ENCODE measurements around the gene PHAF1. TPM values are rescaled to one million over a fixed set of nuclear protein-coding genes. Genes with fewer than 3 reads are reported as not detected.

PHAF1 gene
- polyA plus RNA-seq, 1 donor, result 14.3 TPM

GRCh38 chr16:67181346-67181745, 71.6 kb downstream of the PHAF1 start:
- no peaks in the 10 kb centered on the region for H3K36me3 ChIP-seq (ENCODE audit: control insufficient read depth, insufficient read depth, low read length)
- DNase-seq, result no peak
- H3K27ac ChIP-seq (ENCODE audit: low read length), result no peak overlapping the region
- H3K27me3 ChIP-seq (ENCODE audit: control insufficient read depth, insufficient read depth, low read length), result peaks cover 14% of the 10 kb centered on the region
- no peak overlapping the region for H3K4me3 ChIP-seq (ENCODE audit: low read length)
- WGBS (ENCODE audit: insufficient coverage, low lambda C conversion rate), result no CpG with 5 or more reads among the region's 2 CpGs
- peaks cover 3% of the 10 kb centered on the region for H3K9me3 ChIP-seq (ENCODE audit: control insufficient read depth, low read depth, low read length)
- H3K4me1 ChIP-seq (ENCODE audit: control insufficient read depth, insufficient read depth, low read length), result peaks cover 26% of the 10 kb centered on the region

GRCh38 chr16:67182288-67182687, 72.5 kb downstream of the PHAF1 start:
- H3K27ac ChIP-seq (ENCODE audit: low read length), result no peak overlapping the region
- no peak for DNase-seq
- H3K4me3 ChIP-seq (ENCODE audit: low read length), result no peak overlapping the region
- peaks cover 26% of the 10 kb centered on the region for H3K4me1 ChIP-seq (ENCODE audit: control insufficient read depth, insufficient read depth, low read length)
- peaks cover 8% of the 10 kb centered on the region for H3K27me3 ChIP-seq (ENCODE audit: control insufficient read depth, insufficient read depth, low read length)
- no peaks in the 10 kb centered on the region for H3K36me3 ChIP-seq (ENCODE audit: control insufficient read depth, insufficient read depth, low read length)
- no CpG with 5 or more reads among the region's 2 CpGs for WGBS (ENCODE audit: insufficient coverage, low lambda C conversion rate)
- peaks cover 3% of the 10 kb centered on the region for H3K9me3 ChIP-seq (ENCODE audit: control insufficient read depth, low read depth, low read length)

DNA sequence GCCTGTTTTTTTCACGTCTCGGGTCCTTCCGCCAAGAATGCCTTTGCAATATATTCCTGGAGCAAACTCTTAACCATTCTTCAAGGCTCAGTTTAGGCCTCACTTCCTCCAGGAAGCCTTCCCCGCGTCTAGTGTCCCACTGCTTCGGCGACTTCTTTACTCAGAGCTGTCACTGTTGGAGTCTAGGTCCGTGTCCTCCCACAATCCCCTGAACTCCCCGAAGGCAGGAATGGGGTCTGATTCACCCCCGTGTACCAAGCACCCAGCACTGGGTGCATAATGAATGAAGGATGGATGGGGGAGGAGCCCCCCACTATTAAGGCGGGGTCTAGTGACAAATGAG, 73.5 kb downstream of the PHAF1 start:
- peak overlapping the region; percentile 93 for H3K27ac ChIP-seq (ENCODE audit: low read length)
- peaks cover 6% of the 10 kb centered on the region for H3K27me3 ChIP-seq (ENCODE audit: control insufficient read depth, insufficient read depth, low read length)
- H3K36me3 ChIP-seq (ENCODE audit: control insufficient read depth, insufficient read depth, low read length), result no peaks in the 10 kb centered on the region
- peak overlapping the region; percentile 86 for H3K4me3 ChIP-seq (ENCODE audit: low read length)
- no peak for DNase-seq
- H3K4me1 ChIP-seq (ENCODE audit: control insufficient read depth, insufficient read depth, low read length), result peaks cover 22% of the 10 kb centered on the region
- WGBS (ENCODE audit: insufficient coverage, low lambda C conversion rate), result 27% methylated on average over 3 of the region's 11 CpGs
- H3K9me3 ChIP-seq (ENCODE audit: control insufficient read depth, low read depth, low read length), result peaks cover 3% of the 10 kb centered on the region

DNA sequence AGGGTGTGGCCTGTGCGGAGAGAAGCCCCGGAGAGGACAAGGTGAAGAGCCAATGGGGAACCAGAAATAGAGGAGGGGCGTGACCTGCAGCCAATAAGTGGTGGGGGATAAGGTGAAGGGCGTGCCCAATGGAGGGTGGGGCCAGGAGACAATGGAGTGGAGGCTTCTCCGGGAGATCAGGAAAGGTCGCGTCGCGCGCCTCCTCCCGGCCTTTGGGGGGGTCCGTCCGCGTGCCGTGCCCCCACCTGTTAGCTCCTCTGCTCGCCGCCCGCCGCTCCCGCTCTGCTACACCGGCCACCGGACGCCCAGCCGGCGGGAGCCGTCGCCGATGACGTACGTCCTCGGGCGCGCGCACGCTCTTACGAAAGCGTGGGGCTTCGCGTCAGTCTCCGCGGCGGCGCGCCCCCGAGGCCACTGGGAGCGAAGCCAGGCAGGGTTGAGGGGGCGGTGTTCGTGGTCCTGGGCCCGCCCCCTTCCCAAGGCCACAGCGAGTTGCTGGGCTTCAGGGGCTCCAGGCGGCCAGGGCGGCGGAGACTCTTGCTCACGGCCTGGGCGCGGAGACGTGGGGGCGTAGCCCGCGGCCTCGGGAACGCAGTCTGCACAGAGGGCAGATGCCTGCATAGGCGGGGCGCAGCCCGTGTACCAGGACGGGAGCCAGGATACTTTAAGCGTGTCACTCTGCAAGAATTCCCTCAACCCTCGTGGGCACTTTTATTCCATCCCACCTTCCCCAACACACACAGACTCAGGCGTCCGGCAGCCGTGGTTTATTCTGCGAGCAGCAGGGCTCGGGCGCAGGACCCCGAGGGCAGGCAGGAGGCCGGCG, 74.1 kb downstream of the PHAF1 start, which contains the start of gene MATCAP1:
Gene MATCAP1, minus strand, starts transcription at position 337 of the 826 bp plus-strand sequence. CDS start 3,353 bp downstream, outside the sequence.
- peak; percentile 97 to 99 for DNase-seq
- peaks cover 6% of the 10 kb centered on the region for H3K27me3 ChIP-seq (ENCODE audit: control insufficient read depth, insufficient read depth, low read length)
- peak within 1 kb of the TSS; percentile 86 for H3K4me3 ChIP-seq (ENCODE audit: low read length)
- peaks cover 3% of the 10 kb centered on the region for H3K9me3 ChIP-seq (ENCODE audit: control insufficient read depth, low read depth, low read length)
- H3K4me1 ChIP-seq (ENCODE audit: control insufficient read depth, insufficient read depth, low read length), result peaks cover 22% of the 10 kb centered on the region
- H3K27ac ChIP-seq (ENCODE audit: low read length), result peak within 1 kb of the TSS; percentile 93
- H3K36me3 ChIP-seq (ENCODE audit: control insufficient read depth, insufficient read depth, low read length), result no peaks in the 10 kb centered on the region
- WGBS (ENCODE audit: insufficient coverage, low lambda C conversion rate), result no CpG with 5 or more reads among the region's 77 CpGs

GRCh38 chr16:67184453-67184994, 74.8 kb downstream of the PHAF1 start:
- no peaks in the 10 kb centered on the region for H3K36me3 ChIP-seq (ENCODE audit: control insufficient read depth, insufficient read depth, low read length)
- peak overlapping the region; percentile 86 for H3K4me3 ChIP-seq (ENCODE audit: low read length)
- no peak for DNase-seq
- WGBS (ENCODE audit: insufficient coverage, low lambda C conversion rate), result no CpG with 5 or more reads among the region's 59 CpGs
- H3K27me3 ChIP-seq (ENCODE audit: control insufficient read depth, insufficient read depth, low read length), result peaks cover 6% of the 10 kb centered on the region
- peaks cover 3% of the 10 kb centered on the region for H3K9me3 ChIP-seq (ENCODE audit: control insufficient read depth, low read depth, low read length)
- H3K27ac ChIP-seq (ENCODE audit: low read length), result peak overlapping the region; percentile 93
- H3K4me1 ChIP-seq (ENCODE audit: control insufficient read depth, insufficient read depth, low read length), result peaks cover 22% of the 10 kb centered on the region

GRCh38 chr16:67184995-67185650, 75.4 kb downstream of the PHAF1 start:
- DNase-seq, result peak; percentile 77 to 80
- Histone ChIP-seq H3K27me3 (ENCODE audit: control insufficient read depth, insufficient read depth, low read length) (peaks cover 6% of the 10 kb centered on the region), H3K4me3 (ENCODE audit: low read length) (peak overlapping the region; percentile 86), H3K36me3 (ENCODE audit: control insufficient read depth, insufficient read depth, low read length) (no peaks in the 10 kb centered on the region), H3K4me1 (ENCODE audit: control insufficient read depth, insufficient read depth, low read length) (peaks cover 22% of the 10 kb centered on the region), H3K27ac (ENCODE audit: low read length) (no peak overlapping the region), H3K9me3 (ENCODE audit: control insufficient read depth, low read depth, low read length) (peaks cover 3% of the 10 kb centered on the region)
- no CpG with 5 or more reads among the region's 43 CpGs for WGBS (ENCODE audit: insufficient coverage, low lambda C conversion rate)

GRCh38 chr16:67185651-67186134, 76.0 kb downstream of the PHAF1 start:
- H3K27ac ChIP-seq (ENCODE audit: low read length), result no peak overlapping the region
- peaks cover 6% of the 10 kb centered on the region for H3K27me3 ChIP-seq (ENCODE audit: control insufficient read depth, insufficient read depth, low read length)
- H3K4me3 ChIP-seq (ENCODE audit: low read length), result no peak overlapping the region
- H3K36me3 ChIP-seq (ENCODE audit: control insufficient read depth, insufficient read depth, low read length), result no peaks in the 10 kb centered on the region
- peaks cover 22% of the 10 kb centered on the region for H3K4me1 ChIP-seq (ENCODE audit: control insufficient read depth, insufficient read depth, low read length)
- peaks cover 3% of the 10 kb centered on the region for H3K9me3 ChIP-seq (ENCODE audit: control insufficient read depth, low read depth, low read length)
- no peak for DNase-seq
- WGBS (ENCODE audit: insufficient coverage, low lambda C conversion rate), result no CpG with 5 or more reads among the region's 12 CpGs

- no peaks in the 10 kb centered on the region for H3K36me3 ChIP-seq (ENCODE audit: control insufficient read depth, insufficient read depth, low read length)
- H3K4me3 ChIP-seq (ENCODE audit: low read length), result no peak overlapping the region
- peaks cover 3% of the 10 kb centered on the region for H3K9me3 ChIP-seq (ENCODE audit: control insufficient read depth, low read depth, low read length)
- WGBS (ENCODE audit: insufficient coverage, low lambda C conversion rate), result no CpG with 5 or more reads among the region's 5 CpGs
- no peak for DNase-seq
- H3K4me1 ChIP-seq (ENCODE audit: control insufficient read depth, insufficient read depth, low read length), result peaks cover 25% of the 10 kb centered on the region
- no peak overlapping the region for H3K27ac ChIP-seq (ENCODE audit: low read length)
- H3K27me3 ChIP-seq (ENCODE audit: control insufficient read depth, insufficient read depth, low read length), result peaks cover 6% of the 10 kb centered on the region
Measured at GRCh38 chr16:67186550-67186950, 76.8 kb downstream of the PHAF1 start.

DNA sequence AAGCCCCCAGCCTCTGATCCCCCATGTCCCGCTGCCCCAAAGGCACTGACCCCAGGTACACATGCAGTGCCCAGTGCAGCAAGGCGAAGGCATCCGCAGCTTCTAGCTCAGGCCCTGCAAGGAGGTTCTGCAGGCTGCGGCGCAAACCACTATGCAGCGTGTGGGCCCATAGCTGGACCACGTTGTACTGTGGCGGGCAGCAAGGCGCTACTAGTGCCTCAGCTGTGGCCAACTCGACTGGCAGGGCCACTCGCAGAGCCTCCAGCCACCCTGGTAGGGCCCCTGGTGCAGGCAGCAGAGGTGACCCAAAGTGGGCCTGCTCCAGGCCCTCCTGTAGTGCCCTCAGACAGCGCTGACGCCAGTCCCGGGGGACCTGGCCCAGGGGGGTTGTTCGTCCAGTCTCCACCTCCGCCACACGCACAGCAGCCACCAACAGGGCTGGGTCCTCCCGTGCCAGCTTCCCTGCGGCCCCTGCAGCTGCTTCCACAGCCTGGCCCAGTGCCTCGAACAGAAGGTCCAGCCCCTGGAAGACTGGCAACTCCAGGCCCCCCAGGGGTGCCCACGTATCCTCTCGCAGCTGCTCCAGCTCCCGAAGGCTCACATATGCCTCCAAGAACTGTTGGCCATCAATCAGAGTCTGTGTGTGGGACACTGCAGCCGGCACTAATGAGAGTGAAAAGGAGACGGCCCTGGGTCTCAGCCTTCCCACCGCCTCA, 77.6 kb downstream of the PHAF1 start:
- H3K27ac ChIP-seq (ENCODE audit: low read length), result no peak overlapping the region
- H3K36me3 ChIP-seq (ENCODE audit: control insufficient read depth, insufficient read depth, low read length), result no peaks in the 10 kb centered on the region
- WGBS (ENCODE audit: insufficient coverage, low lambda C conversion rate), result no CpG with 5 or more reads among the region's 26 CpGs
- H3K27me3 ChIP-seq (ENCODE audit: control insufficient read depth, insufficient read depth, low read length), result peaks cover 6% of the 10 kb centered on the region
- DNase-seq, result no peak
- H3K4me3 ChIP-seq (ENCODE audit: low read length), result no peak overlapping the region
- peaks cover 6% of the 10 kb centered on the region for H3K9me3 ChIP-seq (ENCODE audit: control insufficient read depth, low read depth, low read length)
- peaks cover 28% of the 10 kb centered on the region for H3K4me1 ChIP-seq (ENCODE audit: control insufficient read depth, insufficient read depth, low read length)

GRCh38 chr16:67188323-67188722, 78.6 kb downstream of the PHAF1 start:
- no peak overlapping the region for H3K27ac ChIP-seq (ENCODE audit: low read length)
- no peak for DNase-seq
- H3K9me3 ChIP-seq (ENCODE audit: control insufficient read depth, low read depth, low read length), result peaks cover 6% of the 10 kb centered on the region
- peaks cover 5% of the 10 kb centered on the region for H3K36me3 ChIP-seq (ENCODE audit: control insufficient read depth, insufficient read depth, low read length)
- peaks cover 32% of the 10 kb centered on the region for H3K4me1 ChIP-seq (ENCODE audit: control insufficient read depth, insufficient read depth, low read length)
- H3K27me3 ChIP-seq (ENCODE audit: control insufficient read depth, insufficient read depth, low read length), result peaks cover 6% of the 10 kb centered on the region
- H3K4me3 ChIP-seq (ENCODE audit: low read length), result no peak overlapping the region
- no CpG with 5 or more reads among the region's 4 CpGs for WGBS (ENCODE audit: insufficient coverage, low lambda C conversion rate)
